Transverse colon (tissue), 4 donors: Measurements from ENCODE around the gene AFM.

Source experiments
- EP300 ChIP-seq: sonication (generic); formaldehyde crosslinking; IDR thresholded peaks from one replicate; pipeline ENCODE4 v1.6.1; 2017; ENCODE audit warnings: antibody characterized with exemption, low read depth
- POLR2A ChIP-seq: fragments of 450-650 bp; IDR thresholded peaks from one replicate; pipeline ENCODE4 v1.6.1; 2016; ENCODE audit warnings: antibody characterized with exemption, mild to moderate bottlenecking, moderate library complexity
- POLR2AphosphoS5 ChIP-seq, 3 donors: sonication (generic); formaldehyde crosslinking; IDR thresholded peaks; one replicate each; pipeline ENCODE4 v1.6.1; 2016; ENCODE audit warnings: antibody characterized with exemption in 3 of 3
- TF ChIP-seq, protein P1 (sequence below), 5 experiments: fragments of 200-600 bp in 3 of 5; fragments of 450-650 bp in 2 of 5; sonication (generic) in 3 of 5; IDR thresholded peaks; 1 replicate in 2 of 5; 2 replicates in 3 of 5; pipeline ENCODE4 v1.5.1; 2016 to 2017; ENCODE audit warnings: antibody characterized with exemption in 5 of 5, inconsistent platforms in 3 of 5, mild to moderate bottlenecking in 2 of 5, moderate library complexity in 1 of 5

DNA sequence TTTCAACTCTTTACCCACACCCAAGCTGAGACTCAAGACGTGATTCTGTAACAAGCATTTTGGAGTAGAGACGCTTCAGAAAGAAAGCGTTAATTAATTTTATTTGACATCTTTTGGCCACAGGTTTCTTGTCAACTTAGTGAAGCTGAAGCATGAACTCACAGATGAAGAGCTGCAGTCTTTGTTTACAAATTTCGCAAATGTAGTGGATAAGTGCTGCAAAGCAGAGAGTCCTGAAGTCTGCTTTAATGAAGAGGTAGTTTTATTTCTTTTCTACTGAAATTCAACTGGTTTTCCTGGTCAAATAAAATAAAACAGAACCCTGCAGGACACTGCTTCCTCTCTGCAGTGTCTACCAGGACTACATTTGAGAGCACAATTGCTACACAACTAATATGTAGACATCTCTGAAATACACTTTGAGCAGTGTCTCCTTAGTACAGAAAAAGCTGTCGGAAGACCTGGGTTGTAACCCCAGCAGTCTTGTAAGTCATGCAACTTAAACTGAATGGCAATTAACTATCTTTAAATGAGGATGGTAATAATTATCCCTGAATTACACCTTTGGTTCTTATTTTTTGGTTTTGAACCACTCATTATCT, 20.2 kb downstream of the AFM start:
- TF ChIP-seq, protein P1, sequence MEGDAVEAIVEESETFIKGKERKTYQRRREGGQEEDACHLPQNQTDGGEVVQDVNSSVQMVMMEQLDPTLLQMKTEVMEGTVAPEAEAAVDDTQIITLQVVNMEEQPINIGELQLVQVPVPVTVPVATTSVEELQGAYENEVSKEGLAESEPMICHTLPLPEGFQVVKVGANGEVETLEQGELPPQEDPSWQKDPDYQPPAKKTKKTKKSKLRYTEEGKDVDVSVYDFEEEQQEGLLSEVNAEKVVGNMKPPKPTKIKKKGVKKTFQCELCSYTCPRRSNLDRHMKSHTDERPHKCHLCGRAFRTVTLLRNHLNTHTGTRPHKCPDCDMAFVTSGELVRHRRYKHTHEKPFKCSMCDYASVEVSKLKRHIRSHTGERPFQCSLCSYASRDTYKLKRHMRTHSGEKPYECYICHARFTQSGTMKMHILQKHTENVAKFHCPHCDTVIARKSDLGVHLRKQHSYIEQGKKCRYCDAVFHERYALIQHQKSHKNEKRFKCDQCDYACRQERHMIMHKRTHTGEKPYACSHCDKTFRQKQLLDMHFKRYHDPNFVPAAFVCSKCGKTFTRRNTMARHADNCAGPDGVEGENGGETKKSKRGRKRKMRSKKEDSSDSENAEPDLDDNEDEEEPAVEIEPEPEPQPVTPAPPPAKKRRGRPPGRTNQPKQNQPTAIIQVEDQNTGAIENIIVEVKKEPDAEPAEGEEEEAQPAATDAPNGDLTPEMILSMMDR (IDR thresholded peaks at IDR 0.05) = no peak
- TF ChIP-seq POLR2A (no peak), POLR2AphosphoS5 (IDR thresholded peaks at IDR 0.05) (no peak), EP300 (no peak)
